ENCODE measurements around the gene TSEN15. TPM values are rescaled to one million over a fixed set of nuclear protein-coding genes. Genes with fewer than 3 reads are reported as not detected.

TSEN15 gene
- total RNA-seq, 1 donor from 2014 or later: 30.9 TPM

GRCh38 chr1:184101141-184101540 lies 49.6 kb downstream of the TSEN15 start:
- no peak for DNase-seq (ENCODE audit: low read depth, low spot score)

- no peak for DNase-seq (ENCODE audit: low read depth, low spot score)
Observed at GRCh38 chr1:184101571-184101970, 50.0 kb downstream of the TSEN15 start.

- no peak for DNase-seq (ENCODE audit: low read depth, low spot score)
Observed at GRCh38 chr1:184110272-184111204, 59.0 kb downstream of the TSEN15 start.

- no peak for DNase-seq (ENCODE audit: low read depth, low spot score)
Observed at GRCh38 chr1:184112176-184112948, 60.8 kb downstream of the TSEN15 start.

GRCh38 chr1:184113251-184113650 lies 61.7 kb downstream of the TSEN15 start:
- DNase-seq (ENCODE audit: low read depth, low spot score): no peak

- no peak for DNase-seq (ENCODE audit: low read depth, low spot score)
Observed at GRCh38 chr1:184114818-184115398, 63.4 kb downstream of the TSEN15 start.

GRCh38 chr1:184116287-184116686 lies 64.8 kb downstream of the TSEN15 start:
- DNase-seq (ENCODE audit: low read depth, low spot score): no peak

GRCh38 chr1:184118046-184118445 lies 66.5 kb downstream of the TSEN15 start:
- no peak for DNase-seq (ENCODE audit: low read depth, low spot score)

Other genes with a start within 250 kb of the TSEN15 start
- 31.4 and 40.8 TPM in 2 replicates for gene RGL1, start 246.6 kb upstream of the TSEN15 start, total RNA-seq
- gene COLGALT2, start 14.0 kb upstream of the TSEN15 start, total RNA-seq: under 0.01 TPM in 1 of 2 replicates, not detected in the other